IMR-90 (cell line): ENCODE measurements around the gene RPS13. TPM values are rescaled to one million over a fixed set of nuclear protein-coding genes. Genes with fewer than 3 reads are reported as not detected.

Experiments
- ATAC-seq: fragments of 200-7000 bp; cut with Tn5 transposase; 2 replicates; pipeline ENCODE4 v1.9.1; 2020; ENCODE audit warnings: low read depth, mild to moderate bottlenecking, moderate library complexity
- BruUV-seq: library from RNA; stranded (reverse); fragments of 400-500 nt; replicated peaks from 2 replicates; lab custom pipeline; 2021; lab: Mats Ljungman, UMichigan
- CTCF ChIA-PET: fragments of 300-600 bp; formaldehyde crosslinking; extraction: SDS; loops from one replicate; lab custom pipeline; 2021; ENCODE audit warnings: antibody characterized with exemption; lab: Yijun Ruan, JAX
- POLR2A ChIA-PET: fragments of 300-600 bp; sonication (Branson Sonifier 250); formaldehyde crosslinking; loops from one replicate; lab custom pipeline; 2022; ENCODE audit warnings: antibody characterized with exemption; ENCODE audit not compliant: unreplicated experiment; lab: Charles Lee
- DNase-seq: peaks from one replicate; pipeline ENCODE4 v3.0.0; 2013
- H2AFZ ChIP-seq: replicated peaks from 2 replicates; pipeline ENCODE3; 2013; ENCODE audit warnings: low read length, mild to moderate bottlenecking; ENCODE audit not compliant: poor library complexity
- H2AK5ac ChIP-seq: 2 replicates; pipeline ENCODE4 v1.6.1; 2013; ENCODE audit warnings: low read depth, low read length, inconsistent platforms
- H2AK9ac ChIP-seq: replicated peaks from 2 replicates; pipeline ENCODE3; 2013; ENCODE audit warnings: mild to moderate bottlenecking, low read depth, low read length, moderate library complexity; ENCODE audit not compliant: poor library complexity
- H2BK120ac ChIP-seq: 2 replicates; pipeline ENCODE4 v1.6.1; 2013; ENCODE audit warnings: low read depth, low read length, inconsistent platforms
- H2BK15ac ChIP-seq: 3 replicates; pipeline ENCODE4 v1.6.1; 2013; ENCODE audit warnings: low read depth, low read length, inconsistent platforms
- H2BK20ac ChIP-seq: 2 replicates; pipeline ENCODE4 v1.6.1; 2013; ENCODE audit warnings: low read depth, mild to moderate bottlenecking, inconsistent platforms, low read length, moderate library complexity
- H2BK5ac ChIP-seq: 2 replicates; pipeline ENCODE4 v1.6.1; 2013; ENCODE audit warnings: mild to moderate bottlenecking, low read depth, low read length, inconsistent platforms; ENCODE audit not compliant: poor library complexity, severe bottlenecking
- H3K14ac ChIP-seq: replicated peaks from 2 replicates; pipeline ENCODE4 v1.6.1; 2013; ENCODE audit warnings: low read depth, low read length, inconsistent platforms
- H3K18ac ChIP-seq: 2 replicates; pipeline ENCODE4 v1.6.1; 2013; ENCODE audit warnings: low read depth, low read length, control low read depth
- H3K23ac ChIP-seq: 2 replicates; pipeline ENCODE4 v1.6.1; 2013; ENCODE audit warnings: low read depth, low read length, inconsistent platforms
- H3K27ac ChIP-seq: 2 replicates; pipeline ENCODE4 v1.5.1; 2013; ENCODE audit warnings: mild to moderate bottlenecking, control low read depth, low read length; ENCODE audit not compliant: insufficient read depth
- H3K27me3 ChIP-seq: 2 replicates; pipeline ENCODE4 v1.6.1; 2013; ENCODE audit warnings: low read length; ENCODE audit not compliant: control insufficient read depth, insufficient read depth
- H3K36me3 ChIP-seq: 2 replicates; pipeline ENCODE4 v1.6.1; 2013; ENCODE audit warnings: low read length, mixed read lengths; ENCODE audit not compliant: control insufficient read depth, insufficient read depth
- H3K4ac ChIP-seq: 2 replicates; pipeline ENCODE4 v1.6.1; 2013; ENCODE audit warnings: low read depth, low read length, inconsistent platforms
- H3K4me1 ChIP-seq: 2 replicates; pipeline ENCODE4 v1.6.1; 2013; ENCODE audit warnings: low read length, mixed read lengths; ENCODE audit not compliant: control insufficient read depth, insufficient read depth
- H3K4me2 ChIP-seq: 2 replicates; pipeline ENCODE4 v1.6.1; 2013; ENCODE audit warnings: low read depth, mild to moderate bottlenecking, control low read depth, low read length, moderate library complexity
- H3K4me3 ChIP-seq: 2 replicates; pipeline ENCODE4 v1.5.1; 2013; ENCODE audit warnings: low read depth, mild to moderate bottlenecking, control low read depth, low read length, moderate library complexity; ENCODE audit not compliant: insufficient read depth
- H3K56ac ChIP-seq: 2 replicates; pipeline ENCODE4 v1.6.1; 2013; ENCODE audit warnings: low read length, inconsistent platforms; ENCODE audit not compliant: insufficient read depth; ENCODE audit errors: extremely low read depth
- H3K79me1 ChIP-seq, 2 experiments: 2 replicates each; pipeline ENCODE4 v1.6.1; 2013; ENCODE audit warnings: low read length in 2 of 2, inconsistent platforms in 1 of 2, low read depth in 1 of 2
- H3K9ac ChIP-seq: 2 replicates; pipeline ENCODE4 v1.6.1; 2013; ENCODE audit warnings: low read depth, low read length, control low read depth
- H3K9me1 ChIP-seq: 2 replicates; pipeline ENCODE4 v1.6.1; 2013; ENCODE audit warnings: low read length, inconsistent platforms; ENCODE audit not compliant: insufficient read depth
- H3K9me3 ChIP-seq: 2 replicates; pipeline ENCODE4 v1.6.1; 2013; ENCODE audit warnings: low read length; ENCODE audit not compliant: control insufficient read depth, insufficient read depth
- H4K20me1 ChIP-seq: 2 replicates; pipeline ENCODE4 v1.6.1; 2013; ENCODE audit warnings: low read length, inconsistent platforms; ENCODE audit not compliant: insufficient read depth
- H4K5ac ChIP-seq: 2 replicates; pipeline ENCODE4 v1.6.1; 2013; ENCODE audit warnings: mild to moderate bottlenecking, low read depth, low read length, control low read depth
- H4K8ac ChIP-seq, 2 experiments: 2 replicates each; pipeline ENCODE4 v1.6.1; 2013; ENCODE audit warnings: low read depth in 2 of 2, low read length in 2 of 2, control low read depth in 1 of 2, inconsistent platforms in 1 of 2
- H4K91ac ChIP-seq: 2 replicates; pipeline ENCODE4 v1.6.1; 2013; ENCODE audit warnings: low read depth, low read length, inconsistent platforms; ENCODE audit not compliant: insufficient read depth
- BHLHE40 ChIP-seq: fragments of 150-350 bp; IDR thresholded peaks from 2 replicates; pipeline ENCODE4 v1.6.1; 2016; ENCODE audit warnings: mild to moderate bottlenecking, low read depth, low read length
- CEBPB ChIP-seq: IDR thresholded peaks from 2 replicates; pipeline ENCODE4 v1.6.1; 2012; ENCODE audit warnings: low read depth, low read length, improper control_type of control experiment
- CHD1 ChIP-seq: IDR thresholded peaks from 2 replicates; pipeline ENCODE4 v1.6.1; 2012; ENCODE audit warnings: low read depth, low read length, improper control_type of control experiment
- FOS ChIP-seq: fragments of 150-350 bp; IDR thresholded peaks from 2 replicates; pipeline ENCODE4 v1.6.1; 2016; ENCODE audit warnings: low read depth, low read length
- MAFK ChIP-seq: IDR thresholded peaks from 2 replicates; pipeline ENCODE4 v1.6.1; 2012; ENCODE audit warnings: low read depth, low read length, improper control_type of control experiment
- MAZ ChIP-seq: IDR thresholded peaks from 2 replicates; pipeline ENCODE4 v1.6.1; 2012; ENCODE audit warnings: low read depth, mild to moderate bottlenecking, low read length, improper control_type of control experiment, moderate library complexity, borderline replicate concordance
- NFE2L2 ChIP-seq: fragments of 150-350 bp; IDR thresholded peaks from 2 replicates; pipeline ENCODE4 v1.6.1; 2016; ENCODE audit warnings: low read depth, mild to moderate bottlenecking, low read length
- POLR2A ChIP-seq: IDR thresholded peaks from 2 replicates; pipeline ENCODE4 v1.6.1; 2012; ENCODE audit warnings: mild to moderate bottlenecking, low read depth, low read length
- SMC3 ChIP-seq: fragments of 150-350 bp; IDR thresholded peaks from 2 replicates; pipeline ENCODE4 v1.6.1; 2016; ENCODE audit warnings: low read depth, mild to moderate bottlenecking, antibody characterized with exemption, low read length, moderate library complexity
- WGBS, 2 experiments: methylation state at CpG; one replicate each; pipeline versions ENCODE4 v1.1.5 to v1.1.7; 2013; ENCODE audit warnings: missing lambda C conversion rate in 2 of 2; ENCODE audit not compliant: insufficient read length in 1 of 2; ENCODE audit errors: extremely low coverage in 2 of 2; 5-methylcytosine and 5-hydroxymethylcytosine counted together
- dilution Hi-C: fragments of 300-500 bp; cut with HindIII; formaldehyde crosslinking; loops from one replicate; pipeline ENCODE4 v1.14.3; 2018; ENCODE audit warnings: low sequenced_read_pairs; ENCODE audit not compliant: unreplicated experiment
- in situ Hi-C: fragments of 300-500 bp; cut with MboI; formaldehyde crosslinking; loops from 3 replicates; pipeline ENCODE4 v1.14.3; 2019; ENCODE audit warnings: low sequenced_read_pairs, inconsistent platforms, mixed read lengths
- intact Hi-C: fragments of 100-400 bp; cut with micrococcal nuclease; formaldehyde crosslinking; loops from 2 replicates; pipeline ENCODE4 v1.10.0; 2022
- polyA plus RNA-seq, 3 experiments: library from polyadenylated mRNA; depleted of rRNA; stranded (reverse); fragments of >200 nt; gene quantifications; 2 replicates each; pipeline ENCODE4 v1.2.3, GENCODE V29; 2012; ENCODE audit warnings: low replicate concordance in 1 of 3
- total RNA-seq: library from RNA; depleted of rRNA; stranded (reverse); fragments of >200 nt; gene quantifications from 2 replicates; pipeline ENCODE4 v1.2.3, GENCODE V29; 2012
- TF ChIP-seq, protein P1 (sequence below): fragments of 150-350 bp; IDR thresholded peaks from 2 replicates; pipeline ENCODE4 v1.6.1; 2017; ENCODE audit warnings: mild to moderate bottlenecking, antibody characterized with exemption, low read length, low read depth

The RPS13 gene
- total and polyA plus RNA-seq, 2 of the 4 experiments (the other 2 are of a cell fraction): 548 to 701 TPM

DNA sequence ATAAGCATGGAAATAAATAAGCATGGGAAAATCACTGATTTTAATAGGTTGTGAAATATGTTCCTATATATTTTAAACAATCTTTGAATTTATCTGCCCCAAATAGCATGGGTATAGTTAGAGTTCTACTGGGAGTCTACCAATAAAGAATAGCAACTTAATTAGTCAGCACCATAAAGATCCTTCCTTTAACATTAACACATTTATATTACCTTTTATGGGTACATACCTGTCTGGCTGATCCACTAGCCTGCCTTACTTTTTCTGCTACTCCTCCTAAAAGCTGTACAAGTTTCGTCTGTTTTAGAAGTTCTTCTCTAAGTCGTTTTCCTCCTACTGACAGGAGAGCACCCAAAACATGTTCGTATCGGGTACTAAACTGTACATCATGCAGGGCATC, 39.8 kb upstream of the RPS13 start:
- H3K4me1 ChIP-seq: no peaks in the 10 kb centered on the region
- H3K79me1 ChIP-seq: no peaks in the 10 kb centered on the region
- H3K4ac ChIP-seq: no peak overlapping the region
- no peak overlapping the region for H3K27ac ChIP-seq
- H4K91ac ChIP-seq: no peak overlapping the region
- no peak overlapping the region for H3K4me3 ChIP-seq
- H3K9me3 ChIP-seq: no peaks in the 10 kb centered on the region
- no peak overlapping the region for H3K56ac ChIP-seq
- no peak overlapping the region for H3K23ac ChIP-seq
- DNase-seq (no peak), ATAC-seq (no peak)
- no peaks in the 10 kb centered on the region for H3K27me3 ChIP-seq
- intact Hi-C loops (no loop called here), in situ Hi-C loops (no loop called here), dilution Hi-C loops (no loop called here)
- no peak overlapping the region for H2BK120ac ChIP-seq
- no CpG with 5 or more reads among the region's 4 CpGs for WGBS, 2 experiments
- H3K9ac ChIP-seq: no peak overlapping the region
- no peaks in the 10 kb centered on the region for H4K20me1 ChIP-seq
- no peak overlapping the region for H2AK9ac ChIP-seq
- H3K14ac ChIP-seq: no peak overlapping the region
- H3K4me2 ChIP-seq: no peak overlapping the region
- CTCF ChIA-PET: interaction anchor here (0.7 kb wide), 1 partner anchor 9 kb away, joined by 5 read pairs; no protein-coding TSS in a partner anchor
- H4K8ac ChIP-seq: no peak overlapping the region
- H2BK5ac ChIP-seq: no peak overlapping the region
- no peak overlapping the region for H2AK5ac ChIP-seq
- no TSS peak for BruUV-seq
- TF ChIP-seq MAFK (no peak), NFE2L2 (no peak), SMC3 (no peak), MAZ (no peak), FOS (no peak), BHLHE40 (no peak), POLR2A (no peak), CEBPB (no peak), CHD1 (no peak)
- TF ChIP-seq, protein P1, sequence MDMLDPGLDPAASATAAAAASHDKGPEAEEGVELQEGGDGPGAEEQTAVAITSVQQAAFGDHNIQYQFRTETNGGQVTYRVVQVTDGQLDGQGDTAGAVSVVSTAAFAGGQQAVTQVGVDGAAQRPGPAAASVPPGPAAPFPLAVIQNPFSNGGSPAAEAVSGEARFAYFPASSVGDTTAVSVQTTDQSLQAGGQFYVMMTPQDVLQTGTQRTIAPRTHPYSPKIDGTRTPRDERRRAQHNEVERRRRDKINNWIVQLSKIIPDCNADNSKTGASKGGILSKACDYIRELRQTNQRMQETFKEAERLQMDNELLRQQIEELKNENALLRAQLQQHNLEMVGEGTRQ: no peak
- no peaks in the 10 kb centered on the region for H3K9me1 ChIP-seq
- H4K5ac ChIP-seq: no peak overlapping the region
- peaks cover 7% of the 10 kb centered on the region for H3K36me3 ChIP-seq
- POLR2A ChIA-PET: no interaction called here
- H2AFZ ChIP-seq: no peak overlapping the region
- no peak overlapping the region for H2BK15ac ChIP-seq
- no peak overlapping the region for H2BK20ac ChIP-seq
- H3K18ac ChIP-seq: no peak overlapping the region
